ENCODE results near the gene ARL6IP1.
"Not testable (repeated sequence)": the region's sequence is repeated elsewhere in the genome, so short reads cannot be mapped to it uniquely, and the experiment has no call there.

Gene ARL6IP1

GRCh38 chr16:18797746-18798145 lies 3.6 kb downstream of the ARL6IP1 start:
- DNase-seq, result no peak

- no peak for DNase-seq
Measured at GRCh38 chr16:18796377-18796776, 5.0 kb downstream of the ARL6IP1 start.

DNA sequence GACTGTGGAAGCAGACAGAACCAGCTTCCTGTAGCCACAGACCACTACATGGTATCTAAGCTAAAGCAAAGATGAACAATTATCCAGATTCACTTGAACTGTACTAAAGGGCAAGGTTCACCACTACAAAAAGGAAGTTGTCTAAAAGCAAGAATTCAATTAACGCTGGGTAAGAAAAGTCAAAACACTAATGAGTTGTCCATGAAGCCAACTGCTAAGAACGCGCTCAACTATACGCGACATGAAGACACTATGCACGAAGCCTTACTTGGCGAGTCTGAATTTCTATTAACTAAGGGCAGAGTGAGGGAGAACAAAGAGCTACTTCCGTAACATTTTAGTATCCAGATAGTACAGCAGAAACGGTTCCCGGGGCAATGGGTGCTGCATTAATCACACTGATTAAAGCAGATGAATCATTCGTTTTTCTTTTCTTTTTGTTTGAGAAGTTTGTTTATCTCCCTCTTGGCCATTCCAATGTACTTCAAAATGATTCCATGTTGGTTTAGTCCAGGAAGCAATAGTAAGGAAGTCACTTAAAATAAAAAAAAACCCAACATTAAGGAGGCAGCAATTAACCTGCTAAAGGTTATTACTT lies 8.4 kb downstream of the ARL6IP1 start:
- no peak for DNase-seq

GRCh38 chr16:18789850-18790706 lies 11.3 kb downstream of the ARL6IP1 start, which contains the start of gene RPS15A:
TSS of gene RPS15A (minus strand) at chr16:18790334. CDS start at chr16:18789113, 1,221 bp downstream.
- peak; percentile 98 for DNase-seq

GRCh38 chr16:18789515-18789849 lies 11.9 kb downstream of the ARL6IP1 start:
- no peak for DNase-seq

GRCh38 chr16:18788828-18789514 lies 12.4 kb downstream of the ARL6IP1 start:
- no peak for DNase-seq

GRCh38 chr16:18784917-18785623 lies 16.3 kb downstream of the ARL6IP1 start:
- no peak for DNase-seq

- peak; percentile 41 for DNase-seq
Measured at GRCh38 chr16:18783430-18784341, 17.7 kb downstream of the ARL6IP1 start.

DNA sequence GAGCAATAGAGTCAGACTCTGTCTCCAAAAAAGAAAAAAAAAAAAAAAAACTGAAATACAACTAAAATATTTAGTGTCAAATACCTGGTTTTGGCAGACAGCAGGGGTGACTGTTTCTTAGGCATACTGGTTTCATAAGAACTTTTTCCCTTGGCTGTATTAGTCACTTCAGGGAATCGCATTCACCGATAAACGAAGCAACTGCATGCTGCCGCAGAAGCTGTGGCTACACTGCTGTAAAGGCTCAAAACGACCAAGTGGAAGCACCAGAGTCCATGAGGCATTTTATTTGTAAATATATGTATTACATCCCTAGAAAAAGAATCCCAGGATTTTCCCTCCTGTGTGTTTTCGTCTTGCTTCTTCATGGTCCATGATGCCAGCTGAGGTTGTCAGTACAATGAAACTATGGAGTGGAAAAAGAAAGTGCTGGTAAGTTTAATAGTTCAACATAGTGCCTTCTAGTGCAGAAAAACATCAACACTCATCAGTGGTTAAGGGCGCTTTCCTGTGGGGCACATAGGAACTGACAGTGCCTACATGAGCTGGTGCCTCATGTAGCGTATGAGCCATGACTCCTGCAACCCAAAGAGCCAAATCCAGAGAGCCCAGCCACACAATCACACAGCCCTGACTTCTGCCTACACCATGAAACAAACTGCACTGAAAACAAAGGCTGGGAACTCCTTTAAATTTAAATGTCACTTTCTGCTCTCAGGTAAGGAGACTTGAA lies 18.5 kb downstream of the ARL6IP1 start:
- peak; percentile 38 for DNase-seq

DNA sequence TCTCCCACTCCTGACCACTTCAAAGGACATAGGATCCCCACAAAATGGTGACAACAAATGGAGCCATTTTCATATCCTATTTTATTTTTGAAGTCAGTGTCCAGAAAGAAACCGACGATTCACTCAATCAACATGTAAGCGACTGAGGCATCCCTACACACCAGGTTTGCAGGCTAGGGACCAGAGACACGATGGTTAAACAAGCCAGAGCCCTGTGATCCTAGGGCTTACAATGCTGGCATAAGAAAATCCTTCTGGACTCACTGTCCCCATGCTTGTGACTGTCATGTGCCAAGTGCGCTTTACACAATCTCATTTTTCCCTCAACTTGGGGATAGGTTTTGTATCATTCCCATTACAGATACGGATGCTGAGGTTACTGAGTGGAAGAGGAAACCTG lies 20.1 kb downstream of the ARL6IP1 start:
- not testable (repeated sequence) for DNase-seq

DNA sequence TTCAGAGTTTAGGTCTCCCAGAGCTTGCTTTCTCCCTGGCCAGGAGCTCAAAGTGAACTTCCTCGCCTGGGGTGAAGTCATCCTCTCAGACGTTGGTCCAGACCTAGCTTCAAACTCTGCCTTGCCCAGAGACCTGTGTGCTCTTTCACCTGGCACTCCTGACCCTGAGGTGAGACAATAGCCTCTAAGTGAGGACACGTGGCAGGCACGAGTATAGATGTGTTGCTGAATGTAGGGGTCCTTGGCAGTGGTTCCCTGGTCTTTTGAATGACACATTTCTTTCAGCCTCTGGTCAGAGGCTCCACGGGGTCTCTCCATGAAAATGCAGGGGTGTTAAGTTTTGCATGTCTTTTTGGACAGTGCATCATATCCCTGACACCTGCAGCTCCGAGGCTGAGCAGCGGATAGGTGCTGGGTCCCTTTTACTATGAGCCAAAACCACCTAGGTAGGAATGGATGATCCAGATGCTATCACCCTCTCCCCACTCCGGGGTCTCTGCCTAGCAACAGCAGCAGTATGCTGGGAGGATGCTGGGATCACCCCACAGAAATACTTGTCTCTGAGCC lies 20.8 kb downstream of the ARL6IP1 start:
- DNase-seq, result not testable (repeated sequence)

DNA sequence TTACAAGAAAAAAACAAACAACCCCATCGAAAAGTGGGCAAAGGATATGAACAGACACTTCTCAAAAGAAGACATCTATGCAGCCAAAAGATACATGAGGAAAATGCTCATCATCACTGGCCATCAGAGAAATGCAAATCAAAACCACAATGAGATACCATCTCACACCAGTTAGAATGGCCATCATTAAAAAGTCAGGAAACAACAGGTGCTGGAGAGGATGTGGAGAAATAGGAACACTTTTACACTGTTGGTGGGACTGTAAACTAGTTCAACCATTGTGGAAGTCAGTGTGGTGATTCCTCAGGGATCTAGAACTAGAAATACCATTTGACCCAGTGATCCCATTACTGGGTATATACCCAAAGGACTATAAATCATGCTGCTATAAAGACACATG lies 23.7 kb downstream of the ARL6IP1 start:
- DNase-seq, result not testable (repeated sequence)

- DNase-seq, result not testable (repeated sequence)
Measured at GRCh38 chr16:18776334-18776733, 25.0 kb downstream of the ARL6IP1 start.

DNA sequence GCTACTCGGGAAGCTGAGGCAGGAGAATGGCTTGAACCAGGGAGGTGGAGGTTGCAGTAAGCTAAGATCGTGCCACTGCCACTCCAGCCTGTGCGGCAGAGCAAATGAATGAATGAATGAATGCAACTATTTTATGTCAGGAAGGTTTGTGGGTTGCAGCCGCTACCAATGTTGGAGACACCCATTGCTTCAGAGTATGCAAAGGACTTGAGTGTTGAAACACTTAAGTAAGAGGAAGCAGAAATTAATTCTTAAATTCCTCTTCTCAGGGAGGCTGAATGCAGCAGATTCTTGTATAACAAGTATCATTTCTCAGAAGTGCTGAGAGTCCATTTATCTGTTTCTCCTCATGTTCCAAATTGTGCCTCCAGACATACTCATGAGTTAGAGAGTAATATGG lies 26.7 kb downstream of the ARL6IP1 start:
- DNase-seq, result not testable (repeated sequence)

GRCh38 chr16:18772171-18772570 lies 29.2 kb downstream of the ARL6IP1 start:
- DNase-seq, result not testable (repeated sequence)

- DNase-seq, result peak; percentile 71
Measured at GRCh38 chr16:18770336-18770962, 30.9 kb downstream of the ARL6IP1 start.

GRCh38 chr16:18767217-18767616 lies 34.1 kb downstream of the ARL6IP1 start:
- DNase-seq, result peak; percentile 70

- DNase-seq, result peak; percentile 88
Measured at GRCh38 chr16:18762713-18763112, 38.6 kb downstream of the ARL6IP1 start.

GRCh38 chr16:18759598-18760520 lies 41.5 kb downstream of the ARL6IP1 start:
- DNase-seq, result peak; percentile 74

Data from activated CD4-positive, alpha-beta T cell treated with anti-CD3 and anti-CD28 coated beads, Interleukin-10, Interleukin-2, amounts not matched to agents 100 ng/mL and 50 ng/mL, durations not matched to agents 16 hours and 8 hours (primary cell).